Measurements from ENCODE around the gene QPRT.
A peak's percentile ranks its signal among the peaks of the same experiment; 100 is the strongest.
"Not testable (repeated sequence)": the region's sequence is repeated elsewhere in the genome, so short reads cannot be mapped to it uniquely, and the experiment has no call there.

Gene QPRT

DNA sequence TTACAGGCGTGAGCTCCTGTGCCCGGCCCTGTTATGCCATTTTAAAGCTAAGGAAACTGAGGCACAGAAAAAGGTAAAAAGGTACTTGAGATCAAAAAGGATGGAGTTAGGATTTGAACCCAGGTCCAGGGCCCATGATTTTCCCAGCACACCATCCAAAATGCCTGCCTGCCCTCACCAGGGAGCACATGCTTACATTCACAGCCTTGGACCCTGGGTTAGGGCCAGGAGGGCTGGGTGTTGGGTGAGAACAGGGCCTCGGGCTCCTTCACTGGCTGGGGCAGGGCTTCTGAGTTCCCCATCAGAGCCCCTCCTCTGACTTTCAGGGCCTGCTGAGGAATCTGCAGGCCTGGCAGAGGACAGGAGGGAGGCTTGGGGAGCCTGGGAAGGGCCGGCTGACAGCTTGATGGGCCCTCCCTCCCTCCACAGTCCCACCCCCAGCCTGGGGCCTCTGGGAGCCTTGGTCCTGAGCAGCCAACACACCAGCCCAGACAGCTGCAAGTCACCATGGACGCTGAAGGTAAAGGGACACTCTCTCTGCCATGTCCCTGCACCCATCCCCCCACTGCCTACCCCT, at the start of gene QPRT:
Gene QPRT, plus strand, starts transcription at position 490 of the 577 bp plus-strand sequence. Its CDS starts 18 bp downstream, at position 508.
- peak; percentile 54 for DNase-seq

DNA sequence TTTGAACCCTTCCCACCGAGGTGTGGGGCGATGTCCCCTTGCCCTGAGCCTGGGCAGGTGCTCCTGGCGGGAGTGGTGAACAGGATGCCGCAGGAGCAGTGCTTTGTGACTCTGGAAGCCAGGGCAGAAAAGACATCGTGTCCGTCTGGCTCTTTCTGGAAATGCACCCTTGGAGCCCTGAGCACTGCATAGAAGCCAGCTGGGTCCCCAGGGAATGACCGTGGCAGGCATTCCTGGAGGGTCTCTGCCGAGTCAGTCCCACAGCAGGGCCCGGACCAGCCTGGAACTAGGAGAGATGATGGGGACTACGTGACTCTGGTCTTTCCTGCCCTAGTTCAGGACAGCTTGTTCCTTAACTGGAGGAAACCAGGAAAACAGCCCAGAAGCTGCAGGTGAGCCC, 49.7 kb upstream of the QPRT start:
- not testable (repeated sequence) for DNase-seq

DNA sequence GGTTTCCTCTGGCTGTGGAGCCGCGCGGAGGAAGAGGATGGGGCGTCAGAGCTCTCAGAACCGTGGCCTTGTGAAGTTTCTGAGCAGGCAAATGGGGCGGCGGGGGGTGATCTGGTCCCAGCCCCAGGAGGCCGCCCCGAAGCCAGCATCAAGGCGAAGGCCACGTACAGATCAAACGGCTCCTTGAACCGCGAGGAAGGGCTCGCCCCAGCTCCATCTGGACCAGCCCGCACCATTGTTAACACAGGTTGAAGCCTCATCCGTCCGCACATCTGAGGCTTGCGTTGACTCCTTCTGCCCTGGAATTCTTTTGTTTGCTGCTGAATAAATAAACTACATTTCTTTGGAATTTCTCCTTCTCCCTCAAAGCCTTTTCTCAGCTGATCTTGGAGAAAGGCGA, 47.3 kb upstream of the QPRT start:
- not testable (repeated sequence) for DNase-seq

DNA sequence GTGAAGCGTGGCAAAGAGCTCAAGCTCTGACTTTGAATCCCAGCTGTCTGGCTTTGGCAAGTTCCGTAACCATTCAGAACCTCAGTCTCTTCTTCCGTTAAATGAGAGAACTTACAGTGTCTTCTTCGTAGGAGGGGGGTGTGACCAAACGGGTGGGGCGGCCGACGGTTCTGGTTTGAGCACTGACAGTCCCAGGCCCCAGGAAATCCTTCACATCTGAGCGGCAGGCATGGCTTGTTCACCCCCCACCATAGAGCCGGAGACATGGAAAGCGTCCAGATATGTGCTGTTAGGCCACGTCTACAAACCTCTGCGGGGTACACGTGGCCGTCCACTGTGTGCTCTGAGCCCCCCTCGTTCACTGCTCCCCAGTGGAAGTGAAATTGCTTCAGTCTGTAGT, 43.1 kb upstream of the QPRT start:
- not testable (repeated sequence) for DNase-seq

DNA sequence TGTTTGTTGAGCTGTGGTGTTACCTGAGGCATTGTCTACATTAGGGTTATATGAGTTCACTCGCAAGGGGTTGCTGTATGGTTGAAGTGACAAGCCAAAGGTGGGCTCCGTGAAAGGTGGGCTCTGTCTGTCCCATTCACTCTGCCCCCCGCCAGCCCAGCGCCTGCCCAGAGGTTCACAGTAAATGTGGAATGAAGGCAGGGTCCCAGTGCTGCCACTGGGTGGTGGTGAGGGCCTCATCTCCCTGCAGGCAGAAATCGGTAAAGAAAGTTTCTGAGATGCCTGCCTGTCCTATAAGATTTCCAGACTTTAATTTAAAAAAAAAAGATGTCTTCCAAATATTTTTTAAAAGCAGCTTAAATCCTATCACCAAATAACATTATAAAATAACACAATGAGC, 42.6 kb upstream of the QPRT start:
- not testable (repeated sequence) for DNase-seq

DNA sequence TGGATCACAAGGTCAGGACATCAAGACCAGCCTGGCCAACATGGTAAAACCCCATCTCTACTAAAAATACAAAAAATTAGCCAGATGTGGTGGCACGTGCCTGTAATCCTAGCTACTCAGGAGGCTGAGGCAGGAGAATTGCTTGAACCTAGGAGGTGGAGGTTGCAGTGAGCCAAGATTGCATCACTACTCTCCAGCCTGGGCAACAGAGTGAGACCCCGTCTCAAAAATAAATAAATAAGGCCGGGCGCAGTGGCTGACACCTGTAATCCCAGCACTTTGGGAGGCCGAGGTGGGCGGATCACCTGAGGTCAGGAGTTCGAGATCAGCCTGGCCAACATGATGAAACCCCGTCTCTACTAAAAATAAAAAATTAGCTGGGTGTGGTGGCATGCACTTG, 40.2 kb upstream of the QPRT start:
- not testable (repeated sequence) for DNase-seq

DNA sequence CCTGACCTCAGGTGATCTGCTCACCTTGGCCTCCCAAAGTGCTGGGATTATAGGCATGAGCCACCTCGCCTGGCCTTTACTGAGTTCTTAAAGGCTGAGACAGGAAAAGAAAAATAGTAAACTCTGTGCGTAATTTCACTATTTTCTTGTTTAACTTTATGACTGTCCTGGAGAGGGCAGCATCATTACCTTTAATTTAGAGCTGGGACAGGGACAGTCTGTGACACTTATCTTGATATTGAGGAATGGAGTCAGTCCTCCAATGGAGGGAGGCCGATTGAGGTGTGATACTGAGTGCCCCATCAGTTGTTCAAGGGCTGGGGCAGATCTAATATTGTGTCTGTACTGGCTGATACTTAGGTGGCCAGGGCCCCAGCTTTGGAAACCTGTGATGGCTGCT, 37.4 kb upstream of the QPRT start:
- DNase-seq: no peak

DNA sequence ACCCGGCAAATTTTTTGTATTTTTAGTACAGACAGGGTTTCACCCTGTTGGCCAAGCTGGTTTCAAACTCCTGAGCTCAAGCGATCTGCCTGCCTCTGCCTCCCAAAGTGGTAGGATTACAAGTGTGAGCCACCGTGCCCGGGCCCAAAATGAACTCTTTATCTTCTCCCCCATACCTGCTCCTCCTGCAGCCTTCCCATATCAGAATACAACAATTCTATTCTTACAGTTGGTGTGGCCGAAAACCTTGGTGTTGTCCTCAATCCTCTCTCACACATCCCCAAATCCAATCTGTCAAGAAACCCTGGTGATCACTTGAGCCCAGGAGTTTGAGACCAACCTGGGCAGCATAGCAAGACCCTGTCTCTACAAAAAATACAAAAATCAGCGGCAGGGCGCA, 35.4 kb upstream of the QPRT start:
- DNase-seq: no peak

DNA sequence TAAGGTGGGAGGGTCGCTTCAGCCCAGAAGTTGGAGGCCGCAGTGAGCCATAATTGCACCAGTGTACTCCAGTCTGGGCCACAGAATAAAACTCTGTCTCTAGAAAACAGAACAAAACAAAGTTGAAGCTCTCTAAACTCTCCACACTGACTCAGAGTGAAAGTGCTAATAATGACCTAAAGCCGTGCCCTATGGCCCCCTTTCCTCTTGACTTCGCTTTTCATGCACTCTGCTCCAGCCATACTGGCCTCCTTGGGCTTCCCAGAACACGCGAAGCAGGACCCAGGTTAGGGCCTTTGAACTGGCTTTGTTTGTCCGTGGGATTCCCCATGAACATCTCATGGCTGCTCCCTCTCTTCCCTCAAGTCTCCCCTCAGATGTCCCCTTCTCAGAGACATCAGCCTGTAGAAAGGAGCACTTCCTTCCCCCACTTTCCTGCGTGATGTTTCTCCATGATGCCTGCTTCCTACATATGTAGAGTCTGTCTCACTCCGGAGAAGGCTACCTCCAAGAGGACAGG, 34.6 kb upstream of the QPRT start:
- no peak for DNase-seq

DNA sequence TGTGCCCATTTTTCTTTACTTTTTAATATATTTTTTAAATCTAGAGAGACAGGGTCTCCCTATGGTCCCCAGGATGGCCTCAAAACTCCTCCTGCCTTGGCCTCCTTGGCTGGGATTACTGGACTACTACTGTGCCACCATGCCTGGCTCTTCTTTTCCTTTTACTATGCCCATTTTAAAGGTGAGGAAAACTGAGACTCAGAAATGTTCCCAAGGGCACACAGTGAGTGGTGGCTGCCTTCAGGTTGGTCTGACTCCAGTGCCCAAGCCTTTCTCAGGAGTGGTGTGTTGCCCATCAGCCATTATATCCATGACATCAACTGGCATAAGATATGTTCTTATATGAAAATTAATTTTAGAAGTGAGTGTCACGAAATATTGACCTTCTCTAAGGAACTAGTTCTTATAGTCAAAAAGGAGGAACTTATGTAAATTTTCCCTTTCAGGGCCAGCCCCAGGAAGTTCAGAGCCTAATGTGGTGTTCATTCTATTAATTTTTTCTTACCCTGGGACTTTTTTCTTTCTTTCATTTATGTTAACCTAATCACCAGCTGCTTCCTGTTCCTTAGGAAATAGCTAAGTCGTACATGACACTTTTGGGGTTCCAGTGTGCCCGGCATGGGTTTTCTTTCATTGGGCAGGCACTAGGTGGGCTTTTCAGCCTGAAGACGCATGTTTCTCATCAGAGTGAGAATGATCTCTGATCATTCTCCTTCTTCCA, 33.8 kb upstream of the QPRT start:
- no peak for DNase-seq

DNA sequence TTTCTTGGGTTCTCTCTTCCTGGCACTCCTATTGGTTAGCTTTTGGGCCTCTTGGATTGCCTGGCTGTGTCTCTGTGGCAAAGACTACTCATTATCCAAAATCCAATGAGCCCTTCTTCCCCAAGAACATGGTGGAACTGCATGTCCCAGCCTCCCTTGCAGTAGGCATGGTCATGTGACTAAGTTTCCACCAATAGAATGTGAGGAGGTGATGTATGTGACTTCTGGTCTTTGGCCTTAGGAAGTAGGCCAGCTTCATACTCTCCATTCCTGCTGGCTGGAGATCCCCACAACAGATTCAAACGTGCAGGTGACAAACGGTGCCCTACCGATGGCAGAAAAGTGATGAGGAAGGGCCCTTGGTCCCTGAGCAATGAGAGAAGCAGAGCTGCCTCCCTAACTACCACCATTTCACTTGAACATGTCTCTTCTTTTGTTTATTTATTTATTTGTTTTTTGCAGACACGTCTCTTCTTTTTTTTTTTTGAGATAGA, 33.2 kb upstream of the QPRT start:
- DNase-seq: peak; percentile 13

DNA sequence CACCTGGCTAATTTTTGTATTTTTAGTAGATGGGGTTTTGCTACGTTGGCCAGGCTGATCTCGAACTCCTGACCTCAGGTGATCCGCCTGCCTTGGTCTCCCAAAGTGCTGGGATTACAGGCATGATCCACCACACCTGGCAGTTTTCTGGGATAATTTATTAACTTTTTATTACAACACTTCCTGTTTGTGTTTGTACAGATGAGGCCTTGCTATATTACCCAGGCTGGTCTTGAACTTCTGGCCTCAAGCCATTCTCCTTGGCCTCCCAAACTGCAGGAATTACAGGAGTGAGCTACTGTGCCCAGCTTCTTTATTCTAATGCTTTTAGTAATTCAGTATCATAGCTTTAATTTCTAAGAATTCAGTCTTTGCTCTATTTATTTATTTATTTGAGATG, 32.0 kb upstream of the QPRT start:
- no peak for DNase-seq

DNA sequence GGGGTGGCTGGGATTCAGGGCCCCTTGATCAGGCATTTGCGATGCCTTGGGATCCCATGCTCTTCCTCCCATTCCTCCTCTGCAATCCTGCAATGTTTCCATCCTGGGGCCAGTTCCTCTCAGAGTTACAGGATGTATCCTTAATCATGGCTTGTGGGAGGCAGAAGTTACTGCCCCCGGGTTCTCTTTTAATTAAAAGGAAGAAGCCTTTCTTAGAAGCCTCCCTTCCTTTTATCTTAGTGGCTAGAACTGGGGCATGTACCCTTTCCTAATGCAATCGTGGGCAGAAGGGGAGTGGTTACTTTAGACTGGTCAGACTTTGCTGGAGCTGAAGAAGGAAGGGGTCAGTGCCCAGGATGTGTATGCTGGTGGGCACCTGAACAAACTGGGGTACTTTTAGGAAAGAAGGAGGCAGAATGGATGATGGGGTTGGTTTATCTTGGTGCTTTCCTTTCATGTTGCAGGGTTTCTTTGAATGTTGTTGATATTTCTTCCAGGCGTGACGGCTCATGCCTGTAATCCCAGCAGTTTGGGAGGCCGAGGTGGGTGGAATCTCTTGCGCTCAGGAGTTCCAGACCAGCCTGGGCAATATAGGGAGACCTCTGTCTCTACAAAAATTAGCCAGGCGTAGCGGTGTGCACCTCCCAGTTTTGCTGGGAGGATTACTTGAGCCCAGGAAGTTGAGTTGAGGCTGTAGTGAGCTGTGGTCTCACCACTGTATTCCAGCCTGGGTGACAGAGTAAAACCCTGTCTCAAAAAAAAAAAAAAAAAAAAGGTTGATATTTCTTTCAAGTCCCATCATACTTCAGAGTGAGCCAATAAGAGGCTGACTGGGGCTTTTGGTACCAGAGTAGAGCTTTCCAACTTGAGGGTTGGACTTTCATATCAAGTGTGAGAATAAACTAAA, 29.1 kb upstream of the QPRT start:
- DNase-seq: no peak

DNA sequence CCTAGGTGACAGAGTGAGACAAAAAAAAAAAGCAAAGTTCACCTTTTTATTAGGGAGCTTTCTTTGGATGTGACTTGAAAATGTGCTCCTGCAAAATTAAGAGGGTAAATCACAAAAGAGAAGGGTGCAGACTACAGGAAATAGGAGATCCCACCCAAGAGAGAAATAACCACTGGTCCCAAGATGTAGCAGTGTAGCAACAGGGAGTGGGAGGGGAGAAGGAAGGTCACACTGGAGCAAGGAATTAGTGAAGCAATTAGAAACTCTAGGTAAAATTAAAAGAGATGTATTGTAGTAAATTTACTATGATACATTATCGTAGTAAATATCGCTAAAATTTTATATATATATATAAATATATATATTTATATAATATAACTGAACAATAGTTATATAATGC, 28.2 kb upstream of the QPRT start:
- no peak for DNase-seq

DNA sequence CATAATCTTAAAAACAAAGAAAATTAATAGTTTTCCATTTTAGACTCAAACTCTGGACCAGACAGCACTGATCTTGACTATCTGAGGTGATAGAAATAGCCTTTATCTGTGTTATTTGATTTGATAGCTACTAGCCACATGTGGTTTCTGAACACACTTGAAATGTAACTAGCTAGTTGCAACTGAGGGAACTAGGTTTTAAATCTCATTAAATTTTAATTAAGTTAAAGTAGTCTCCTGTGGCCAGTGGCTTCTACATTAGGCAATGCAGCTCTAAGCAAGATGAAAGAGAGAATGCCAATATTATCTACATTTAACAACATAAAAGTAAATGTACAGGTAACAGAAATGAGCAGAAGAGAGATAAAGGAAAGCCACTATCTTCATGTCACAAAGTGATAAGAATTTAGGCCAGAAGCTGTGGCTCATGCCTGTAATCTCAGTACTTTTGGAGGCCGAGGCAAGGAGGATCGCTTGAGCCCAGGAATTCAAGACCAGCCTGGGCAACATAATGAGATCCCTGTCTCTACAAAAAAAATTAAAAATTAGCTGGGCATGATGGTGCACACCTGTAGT, 27.1 kb upstream of the QPRT start:
- DNase-seq: no peak

DNA sequence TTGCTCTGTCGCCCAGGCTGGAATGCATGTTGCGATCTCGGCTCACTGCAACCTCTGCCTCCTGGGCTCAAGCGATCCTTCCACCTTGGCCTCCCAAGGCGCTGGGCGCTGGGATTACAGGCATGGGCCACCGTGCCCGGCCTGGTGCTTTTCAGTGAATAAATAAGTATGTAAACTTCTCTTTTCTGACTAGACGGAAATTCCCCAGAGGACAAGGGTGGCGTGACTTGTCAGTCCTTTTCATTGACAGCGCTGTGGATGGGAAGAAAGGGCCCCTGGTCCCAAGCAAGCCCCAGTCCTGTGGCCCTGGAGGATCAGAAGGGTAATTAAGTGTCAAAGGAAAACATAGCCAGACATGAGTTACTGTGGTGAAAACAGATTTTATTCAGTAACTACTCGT, 25.5 kb upstream of the QPRT start:
- no peak for DNase-seq

DNA sequence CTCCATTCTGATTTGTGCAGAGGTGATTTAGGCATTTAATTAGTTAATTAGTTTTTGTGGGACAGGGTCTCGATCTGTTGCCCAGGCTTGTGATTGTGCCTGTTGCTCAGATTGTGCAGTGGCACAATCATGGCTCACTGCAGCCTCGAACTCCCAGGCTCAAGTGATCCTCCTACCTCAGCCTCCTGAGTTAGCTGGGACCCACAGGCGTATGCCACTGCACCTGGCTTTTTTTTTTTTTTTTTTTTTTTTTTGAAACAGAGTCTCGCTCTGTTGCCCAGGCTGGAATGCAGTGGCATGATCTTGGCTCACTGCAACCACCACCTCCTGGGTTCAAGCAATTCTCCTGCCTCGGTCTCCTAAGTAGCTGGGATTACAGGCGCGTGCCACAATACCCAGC, 25.1 kb upstream of the QPRT start:
- not testable (repeated sequence) for DNase-seq

DNA sequence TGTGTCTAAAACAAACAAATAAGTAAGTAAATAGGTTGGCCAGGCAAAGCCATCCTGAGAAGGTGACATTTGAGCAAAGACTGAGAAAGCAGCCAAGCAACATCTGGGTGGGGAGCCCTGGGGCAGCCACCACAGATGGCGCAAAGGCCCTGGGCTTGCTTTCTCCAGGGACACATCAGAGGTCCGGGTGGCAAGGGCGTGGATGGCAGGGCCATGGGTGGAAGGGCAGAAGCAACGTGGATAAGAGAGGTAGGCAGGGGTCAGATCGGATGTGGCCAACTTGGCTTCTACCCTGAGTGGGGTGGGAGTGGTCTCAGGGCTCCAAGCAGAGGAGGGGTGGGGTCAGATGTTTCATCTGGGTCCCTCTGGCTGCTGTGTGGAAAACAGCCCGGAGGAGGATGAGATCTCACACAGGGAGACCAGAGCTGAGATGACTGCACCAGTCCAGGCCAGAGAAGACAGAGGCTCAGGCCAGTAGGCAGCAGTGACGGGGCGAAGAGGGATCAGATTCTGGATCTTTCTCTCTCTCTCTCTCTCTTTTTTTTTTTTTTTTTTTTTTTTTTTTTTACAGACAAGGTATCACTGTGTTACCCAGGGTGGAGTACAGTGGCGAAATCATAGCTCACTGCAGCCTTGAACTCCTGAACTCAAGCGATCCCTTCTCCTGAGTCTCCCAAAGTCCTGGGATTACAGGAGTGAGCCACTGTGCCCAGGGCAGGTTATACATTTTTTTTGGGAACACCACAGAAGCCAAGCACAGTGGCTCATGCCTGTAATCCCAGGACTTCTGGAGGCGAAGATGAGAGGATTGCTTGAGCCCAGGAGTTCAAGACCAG, 22.1 kb upstream of the QPRT start:
- DNase-seq: no peak

DNA sequence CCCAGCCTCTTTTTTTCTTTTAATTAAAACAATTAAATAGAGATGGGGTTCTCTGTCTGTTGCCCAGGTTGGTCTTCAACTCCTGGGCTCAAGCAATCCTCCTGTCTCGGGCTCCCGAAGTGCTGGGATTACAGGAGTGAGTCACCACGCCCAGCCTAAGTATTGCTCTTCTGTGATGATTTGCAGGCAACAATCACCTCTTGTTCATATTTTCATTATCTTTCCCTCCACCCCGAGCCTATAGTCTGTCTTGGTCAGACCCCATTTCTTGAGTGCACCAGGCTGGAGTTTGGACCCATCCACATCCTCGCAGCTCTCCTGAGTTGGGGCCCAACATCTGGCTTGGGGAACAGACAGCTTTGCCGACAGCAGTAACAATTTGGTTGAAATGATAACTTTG, 20.3 kb upstream of the QPRT start:
- DNase-seq: no peak

DNA sequence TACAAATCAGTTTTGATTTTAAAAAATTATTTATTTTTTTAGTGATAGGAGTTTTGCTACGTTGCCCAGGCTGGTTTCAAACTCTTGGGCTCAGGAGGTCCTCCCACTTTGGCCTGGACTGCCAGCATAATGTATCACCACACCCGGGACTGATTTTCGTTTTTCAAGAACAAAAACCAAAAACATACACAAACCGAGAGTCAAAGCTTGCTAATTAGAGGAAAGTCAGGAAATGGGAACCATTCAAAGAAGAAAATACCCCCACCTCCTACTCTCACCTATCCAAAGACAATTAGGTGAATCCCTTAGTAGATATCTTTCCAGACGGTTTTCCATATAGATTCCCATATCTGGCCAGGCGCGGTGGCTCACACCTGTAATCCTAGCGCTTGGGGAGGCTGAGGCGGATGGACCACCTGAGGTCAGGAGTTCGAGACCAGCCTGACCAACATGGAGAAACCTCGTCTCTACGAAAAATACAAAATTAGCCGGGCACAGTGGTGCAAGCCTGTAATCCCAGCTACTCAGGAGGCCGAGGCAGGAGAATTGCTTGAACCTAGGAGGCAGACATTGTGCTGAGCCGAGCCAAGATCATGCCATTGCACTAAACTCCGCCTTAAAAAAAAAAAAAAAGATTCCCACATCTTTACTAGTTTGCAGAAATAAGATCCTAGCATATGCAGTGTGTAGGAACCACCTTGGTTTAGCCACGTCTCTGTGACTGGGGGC, 16.8 kb upstream of the QPRT start:
- DNase-seq: no peak

DNA sequence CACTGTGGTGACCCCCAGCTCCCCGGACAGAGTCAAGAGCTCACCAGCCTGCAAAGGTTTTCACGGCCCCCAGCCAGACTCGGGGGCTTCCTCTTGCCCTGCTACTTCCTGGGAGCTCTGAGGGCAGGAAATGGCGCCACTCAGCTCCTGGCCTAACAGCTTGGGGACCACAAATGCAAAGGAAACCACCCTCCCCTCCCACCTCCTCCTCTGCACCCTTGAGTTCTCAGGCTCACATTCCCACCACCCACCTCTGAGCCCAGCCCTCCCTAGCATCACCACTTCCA, 16.3 kb upstream of the QPRT start:
- DNase-seq: no peak

Data from fibroblast of skin of right biceps (primary cell).